ENCODE measurements around the gene FGD1. TPM values are rescaled to one million over a fixed set of nuclear protein-coding genes. Genes with fewer than 3 reads are reported as not detected.

The FGD1 gene
- total RNA-seq, 1 experiment from 2014 or later = 5.8 TPM

GRCh38 chrX:54534271-54534670 is 38.2 kb upstream of the FGD1 start:
- H3K9ac ChIP-seq (ENCODE audit: low read length) = no peak overlapping the region
- peaks cover 5 to 13% of the 10 kb centered on the region in 2 experiments; a peak in 3 of 4 replicates for H3K36me3 ChIP-seq (ENCODE audit: control insufficient read depth in 1 of 2, insufficient read depth in 2 of 2, low read length in 2 of 2)
- H3K9me3 ChIP-seq (ENCODE audit: control insufficient read depth in 1 of 2, insufficient read depth in 1 of 2, low read depth in 1 of 2, low read length in 2 of 2) = no peaks in the 10 kb centered on the region
- H3K27me3 ChIP-seq (ENCODE audit: insufficient read depth, low read length) = no peaks in the 10 kb centered on the region
- intact Hi-C loops (cut with micrococcal nuclease) = no loop called here
- ATAC-seq (no peak), DNase-seq (ENCODE audit: low read depth, low spot score) (no peak)
- no peaks in the 10 kb centered on the region for H3K9me2 ChIP-seq (ENCODE audit: insufficient read depth)
- H3K4me3 ChIP-seq (replicated peaks in 1 of 2; ENCODE audit: low read depth in 1 of 2, low read length in 2 of 2) = no peak overlapping the region
- H3K27ac ChIP-seq (ENCODE audit: low read depth, low read length) = no peak overlapping the region
- no peaks in the 10 kb centered on the region for H4K20me1 ChIP-seq (ENCODE audit: insufficient read depth)
- peaks cover 90% of the 10 kb centered on the region for H3K79me2 ChIP-seq (ENCODE audit: insufficient read depth, low read length)
- ChIA-PET CTCF (no interaction called here), RAD21 (ENCODE audit: low non-redundant PET in 1 of 2, low total read pairs in 2 of 2, uncharacterized antibody in 2 of 2, unreplicated experiment in 2 of 2) (no interaction called here), POLR2A (no interaction called here)
- peaks cover 5 to 18% of the 10 kb centered on the region in 2 experiments for H3K4me1 ChIP-seq (ENCODE audit: control insufficient read depth in 1 of 2, insufficient read depth in 2 of 2, low read length in 2 of 2)
- H3K4me2 ChIP-seq (ENCODE audit: low read length) = no peak overlapping the region
- TF ChIP-seq, protein P1, sequence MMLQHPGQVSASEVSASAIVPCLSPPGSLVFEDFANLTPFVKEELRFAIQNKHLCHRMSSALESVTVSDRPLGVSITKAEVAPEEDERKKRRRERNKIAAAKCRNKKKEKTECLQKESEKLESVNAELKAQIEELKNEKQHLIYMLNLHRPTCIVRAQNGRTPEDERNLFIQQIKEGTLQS (IDR thresholded peaks at IDR 0.05) = no peak
- TF ChIP-seq REST (IDR thresholded peaks at IDR 0.05; ENCODE audit: low read depth) (no peak), SRF (IDR thresholded peaks at IDR 0.05; ENCODE audit: low read depth) (no peak), ELF1 (IDR thresholded peaks at IDR 0.05; ENCODE audit: borderline replicate concordance, low read depth) (no peak), ZFX (IDR thresholded peaks at IDR 0.05) (no peak), RAD21 (IDR thresholded peaks at IDR 0.05; ENCODE audit: low read depth) (no peak), CEBPB (IDR thresholded peaks at IDR 0.05; ENCODE audit: low read depth) (no peak), JUND (IDR thresholded peaks at IDR 0.05) (no peak), TCF7L2 (IDR thresholded peaks at IDR 0.05; ENCODE audit: borderline replicate concordance, extremely low read depth, insufficient read depth, insufficient read length) (no peak), SIN3A (IDR thresholded peaks at IDR 0.05; ENCODE audit: low read depth) (no peak), POLR2A (IDR thresholded peaks at IDR 0.05; ENCODE audit: borderline replicate concordance, extremely low read depth, insufficient read depth, insufficient read length) (no peak), CBX3 (IDR thresholded peaks at IDR 0.05; ENCODE audit: low read depth) (no peak)
- BruUV-seq (replicated peaks) = no TSS peak
- H2AFZ ChIP-seq (ENCODE audit: low read depth, low read length, poor library complexity, severe bottlenecking) = no peak overlapping the region
